Cardiac muscle cell (in vitro differentiated cells and primary cell): Measurements from ENCODE around the gene GVQW3. TPM values are rescaled to one million over a fixed set of nuclear protein-coding genes. Genes with fewer than 3 reads are reported as not detected.

Experiments
- DNase-seq, 2 donors: peaks; one replicate each; pipeline versions ENCODE4 v3.0.0 to v3.0.0-alpha.2; 2010 to 2017; ENCODE audit warnings: low read depth in 1 of 2, low spot score in 1 of 2
- H3K27ac ChIP-seq: fragments of 200-600 bp; sonication (generic); 2 replicates; pipeline ENCODE4 v1.5.1; 2016
- H3K27me3 ChIP-seq: fragments of 200-600 bp; sonication (generic); 2 replicates; pipeline ENCODE4 v1.6.0; 2016; ENCODE audit warnings: control low read depth
- H3K36me3 ChIP-seq: fragments of 200-600 bp; sonication (generic); 2 replicates; pipeline ENCODE4 v1.5.1; 2016; ENCODE audit warnings: control low read depth
- H3K4me1 ChIP-seq: fragments of 200-600 bp; sonication (generic); 2 replicates; pipeline ENCODE4 v1.8.1; 2017; ENCODE audit warnings: low read depth, mild to moderate bottlenecking, mixed run types
- H3K4me3 ChIP-seq: fragments of 200-600 bp; sonication (generic); 2 replicates; pipeline ENCODE4 v1.5.1; 2016; ENCODE audit warnings: mild to moderate bottlenecking
- H3K9me3 ChIP-seq: fragments of 200-600 bp; sonication (generic); 2 replicates; pipeline ENCODE4 v1.5.1; 2017; ENCODE audit warnings: low read depth, mild to moderate bottlenecking, control low read depth
- CTCF ChIP-seq: IDR thresholded peaks from 2 replicates; pipeline ENCODE4 v1.5.1; 2012; ENCODE audit warnings: low read depth, mild to moderate bottlenecking, low read length
- polyA plus RNA-seq: library from polyadenylated mRNA; unstranded; fragments of >200 nt; fragmentation: Nextera tagmentation; extraction: Ambion mirVana; gene quantifications from 2 replicates; pipeline ENCODE4 v1.2.1, GENCODE V29; 2016
- total RNA-seq: library from RNA; depleted of rRNA; stranded (reverse); fragments of >200 nt; gene quantifications from 2 replicates; pipeline ENCODE4 v1.2.3, GENCODE V29; 2016

The GVQW3 gene
- total and polyA plus RNA-seq, 2 experiments from 2014 or later = 3.9 to 13.3 TPM

- TF ChIP-seq CTCF = no peak
- H3K4me3 ChIP-seq = no peak overlapping the region
- no peaks in the 10 kb centered on the region for H3K27me3 ChIP-seq
- H3K27ac ChIP-seq = no peak overlapping the region
- no peaks in the 10 kb centered on the region for H3K9me3 ChIP-seq
- no peaks in the 10 kb centered on the region for H3K36me3 ChIP-seq
- DNase-seq = peak in 1 of 2 donors; percentile 73
- H3K4me1 ChIP-seq = peaks cover 3% of the 10 kb centered on the region
These were observed 10.0 kb upstream of the GVQW3 start for GRCh38 chr11:76371170-76371569.

GRCh38 chr11:76376746-76377558 is 4.2 kb upstream of the GVQW3 start:
- H3K9me3 ChIP-seq = no peaks in the 10 kb centered on the region
- no peak overlapping the region for H3K27ac ChIP-seq
- H3K27me3 ChIP-seq = no peaks in the 10 kb centered on the region
- no peak for TF ChIP-seq CTCF
- H3K4me3 ChIP-seq = no peak overlapping the region
- H3K36me3 ChIP-seq = no peaks in the 10 kb centered on the region
- H3K4me1 ChIP-seq = peaks cover 10% of the 10 kb centered on the region
- DNase-seq = no peak

GRCh38 chr11:76379807-76380158 is 1.3 kb upstream of the GVQW3 start:
- no peak for TF ChIP-seq CTCF
- DNase-seq = no peak
- no peaks in the 10 kb centered on the region for H3K36me3 ChIP-seq
- peaks cover 16% of the 10 kb centered on the region for H3K4me1 ChIP-seq
- no peak overlapping the region for H3K27ac ChIP-seq
- H3K4me3 ChIP-seq = peak overlapping the region; percentile 74
- no peaks in the 10 kb centered on the region for H3K27me3 ChIP-seq
- no peaks in the 10 kb centered on the region for H3K9me3 ChIP-seq

GRCh38 chr11:76380159-76380976 is 755 bp upstream of the GVQW3 start:
- H3K4me3 ChIP-seq = peak overlapping the region; percentile 74
- peaks cover 16% of the 10 kb centered on the region for H3K4me1 ChIP-seq
- TF ChIP-seq CTCF = no peak
- peak overlapping the region; percentile 72 for H3K27ac ChIP-seq
- no peaks in the 10 kb centered on the region for H3K27me3 ChIP-seq
- H3K36me3 ChIP-seq = no peaks in the 10 kb centered on the region
- no peaks in the 10 kb centered on the region for H3K9me3 ChIP-seq
- DNase-seq = peak; percentile 1 to 15

GRCh38 chr11:76382209-76382608 is 1.1 kb downstream of the GVQW3 start:
- H3K4me1 ChIP-seq = peaks cover 16% of the 10 kb centered on the region
- H3K27ac ChIP-seq = no peak overlapping the region
- no peaks in the 10 kb centered on the region for H3K9me3 ChIP-seq
- H3K27me3 ChIP-seq = no peaks in the 10 kb centered on the region
- DNase-seq = no peak
- no peaks in the 10 kb centered on the region for H3K36me3 ChIP-seq
- TF ChIP-seq CTCF = no peak
- peak overlapping the region; percentile 74 for H3K4me3 ChIP-seq
